ENCODE results near the gene HLA-DMB.

DNA sequence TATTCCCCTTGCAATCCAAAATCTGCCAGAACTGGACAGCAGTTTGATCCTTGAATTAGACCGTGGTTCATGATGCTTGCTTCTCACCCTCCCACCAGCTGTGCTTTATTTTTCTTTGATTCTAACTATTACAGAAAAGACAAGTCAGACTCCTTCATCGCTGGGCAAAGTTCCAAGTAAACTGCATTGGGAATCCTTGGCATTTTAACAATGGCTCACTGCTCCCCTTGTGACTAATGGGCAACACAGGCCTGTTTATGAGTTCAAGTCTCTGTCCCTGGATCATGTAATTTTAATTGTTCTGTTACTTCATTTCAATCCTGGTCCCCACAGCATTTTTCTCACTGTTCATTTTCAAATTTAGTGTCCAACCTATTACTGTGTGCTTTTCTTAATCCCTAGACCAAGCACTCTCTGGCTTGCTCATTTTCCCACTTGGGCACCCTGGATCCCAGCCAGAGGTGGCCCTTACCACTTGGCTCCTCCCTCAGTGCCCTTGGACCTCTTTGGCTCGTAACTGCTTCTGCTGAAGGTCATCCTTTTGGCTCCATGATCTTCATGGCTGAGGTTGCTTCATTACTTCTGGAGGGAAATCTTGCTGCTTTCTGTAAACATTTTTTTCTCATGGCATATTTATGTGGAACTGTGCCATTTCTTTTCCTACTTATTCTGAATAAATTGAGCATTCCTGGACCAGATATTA, 54.0 kb downstream of the HLA-DMB start:
- TF ChIP-seq POLR2A (IDR thresholded peaks at IDR 0.05; ENCODE audit: low read depth), result no peak
- TF ChIP-seq, protein P1, sequence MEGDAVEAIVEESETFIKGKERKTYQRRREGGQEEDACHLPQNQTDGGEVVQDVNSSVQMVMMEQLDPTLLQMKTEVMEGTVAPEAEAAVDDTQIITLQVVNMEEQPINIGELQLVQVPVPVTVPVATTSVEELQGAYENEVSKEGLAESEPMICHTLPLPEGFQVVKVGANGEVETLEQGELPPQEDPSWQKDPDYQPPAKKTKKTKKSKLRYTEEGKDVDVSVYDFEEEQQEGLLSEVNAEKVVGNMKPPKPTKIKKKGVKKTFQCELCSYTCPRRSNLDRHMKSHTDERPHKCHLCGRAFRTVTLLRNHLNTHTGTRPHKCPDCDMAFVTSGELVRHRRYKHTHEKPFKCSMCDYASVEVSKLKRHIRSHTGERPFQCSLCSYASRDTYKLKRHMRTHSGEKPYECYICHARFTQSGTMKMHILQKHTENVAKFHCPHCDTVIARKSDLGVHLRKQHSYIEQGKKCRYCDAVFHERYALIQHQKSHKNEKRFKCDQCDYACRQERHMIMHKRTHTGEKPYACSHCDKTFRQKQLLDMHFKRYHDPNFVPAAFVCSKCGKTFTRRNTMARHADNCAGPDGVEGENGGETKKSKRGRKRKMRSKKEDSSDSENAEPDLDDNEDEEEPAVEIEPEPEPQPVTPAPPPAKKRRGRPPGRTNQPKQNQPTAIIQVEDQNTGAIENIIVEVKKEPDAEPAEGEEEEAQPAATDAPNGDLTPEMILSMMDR (IDR thresholded peaks at IDR 0.05), result no peak

Measured in esophagus muscularis mucosa (tissue), 3 donors.